ENCODE measurements around the gene BSN. TPM values are rescaled to one million over a fixed set of nuclear protein-coding genes. Genes with fewer than 3 reads are reported as not detected.

The BSN gene
- total RNA-seq, 2 donors from 2014 or later: 0.39 to 0.59 TPM

DNA sequence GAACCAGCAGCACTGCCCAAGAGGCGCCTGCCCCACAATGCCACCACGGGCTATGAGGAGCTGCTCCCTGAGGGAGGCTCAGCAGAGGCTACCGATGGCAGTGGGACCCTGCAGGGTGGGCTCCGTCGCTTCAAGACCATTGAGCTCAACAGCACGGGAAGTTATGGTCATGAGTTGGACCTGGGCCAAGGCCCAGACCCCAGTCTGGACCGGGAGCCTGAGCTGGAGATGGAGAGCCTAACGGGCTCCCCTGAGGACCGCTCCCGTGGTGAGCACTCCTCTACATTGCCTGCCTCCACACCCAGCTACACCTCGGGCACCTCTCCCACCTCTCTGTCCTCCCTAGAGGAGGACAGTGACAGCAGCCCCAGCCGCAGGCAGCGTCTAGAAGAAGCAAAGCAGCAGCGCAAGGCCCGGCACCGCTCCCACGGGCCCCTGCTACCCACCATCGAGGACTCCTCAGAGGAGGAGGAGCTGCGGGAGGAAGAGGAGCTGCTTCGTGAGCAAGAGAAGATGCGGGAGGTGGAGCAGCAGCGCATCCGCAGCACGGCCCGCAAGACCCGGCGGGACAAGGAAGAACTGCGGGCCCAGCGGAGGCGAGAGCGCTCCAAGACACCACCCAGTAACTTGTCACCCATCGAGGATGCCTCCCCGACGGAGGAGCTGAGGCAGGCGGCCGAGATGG lies 98.1 kb downstream of the BSN start:
- no peak for DNase-seq (ENCODE audit: low spot score)
- H3K27me3 Mint-ChIP-seq: peaks cover 0 to 3% of the 10 kb centered on the region in 2 donors
- no peak overlapping the region for H3K27ac Mint-ChIP-seq
- ATAC-seq: no peak
- H3K4me1 Mint-ChIP-seq (ENCODE audit: low read depth in 2 of 2): no peaks in the 10 kb centered on the region
- no peaks in the 10 kb centered on the region for H3K9me3 Mint-ChIP-seq
- H3K4me3 Mint-ChIP-seq: no peak overlapping the region
- H3K36me3 Mint-ChIP-seq: no peaks in the 10 kb centered on the region

DNA sequence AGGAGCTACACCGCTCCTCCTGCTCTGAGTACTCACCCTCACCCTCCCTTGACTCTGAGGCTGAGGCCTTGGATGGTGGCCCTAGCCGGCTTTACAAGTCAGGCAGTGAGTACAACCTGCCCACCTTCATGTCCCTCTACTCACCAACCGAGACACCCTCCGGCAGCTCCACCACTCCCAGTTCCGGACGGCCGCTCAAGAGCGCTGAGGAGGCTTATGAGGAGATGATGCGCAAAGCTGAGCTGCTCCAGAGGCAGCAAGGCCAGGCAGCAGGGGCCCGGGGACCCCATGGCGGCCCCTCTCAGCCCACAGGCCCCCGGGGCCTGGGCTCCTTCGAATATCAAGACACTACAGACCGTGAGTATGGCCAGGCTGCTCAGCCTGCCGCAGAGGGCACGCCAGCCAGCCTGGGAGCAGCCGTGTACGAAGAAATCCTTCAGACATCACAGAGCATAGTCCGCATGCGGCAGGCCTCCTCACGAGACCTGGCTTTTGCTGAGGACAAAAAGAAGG lies 98.7 kb downstream of the BSN start:
- Mint-ChIP-seq H3K27ac (no peak overlapping the region), H3K36me3 (no peaks in the 10 kb centered on the region), H3K27me3 (peaks cover 0 to 3% of the 10 kb centered on the region in 2 donors), H3K9me3 (no peaks in the 10 kb centered on the region), H3K4me1 (ENCODE audit: low read depth in 2 of 2) (no peaks in the 10 kb centered on the region), H3K4me3 (no peak overlapping the region)
- no peak for ATAC-seq
- no peak for DNase-seq (ENCODE audit: low spot score)

- DNase-seq (ENCODE audit: low spot score): no peak
- Mint-ChIP-seq H3K27me3 (peaks cover 0 to 3% of the 10 kb centered on the region in 2 donors), H3K4me3 (no peak overlapping the region), H3K27ac (no peak overlapping the region), H3K4me1 (ENCODE audit: low read depth in 2 of 2) (no peaks in the 10 kb centered on the region), H3K36me3 (no peaks in the 10 kb centered on the region), H3K9me3 (no peaks in the 10 kb centered on the region)
- no peak for ATAC-seq
Observed at GRCh38 chr3:49653621-49654020, 99.3 kb downstream of the BSN start.

- no peak overlapping the region for H3K27ac Mint-ChIP-seq
- H3K4me1 Mint-ChIP-seq (ENCODE audit: low read depth in 2 of 2): no peaks in the 10 kb centered on the region
- no peak overlapping the region for H3K4me3 Mint-ChIP-seq
- ATAC-seq (no peak), DNase-seq (ENCODE audit: low spot score) (no peak)
- peaks cover 0 to 3% of the 10 kb centered on the region in 2 donors for H3K27me3 Mint-ChIP-seq
- no peaks in the 10 kb centered on the region for H3K9me3 Mint-ChIP-seq
- no peaks in the 10 kb centered on the region for H3K36me3 Mint-ChIP-seq
Observed at GRCh38 chr3:49654176-49654825, 100.0 kb downstream of the BSN start.

GRCh38 chr3:49654955-49655556 lies 100.8 kb downstream of the BSN start:
- Mint-ChIP-seq H3K4me3 (no peak overlapping the region), H3K36me3 (no peaks in the 10 kb centered on the region), H3K27ac (no peak overlapping the region), H3K4me1 (ENCODE audit: low read depth in 2 of 2) (no peaks in the 10 kb centered on the region), H3K9me3 (no peaks in the 10 kb centered on the region), H3K27me3 (peaks cover 0 to 3% of the 10 kb centered on the region in 2 donors)
- ATAC-seq: no peak
- no peak for DNase-seq (ENCODE audit: low spot score)

- Mint-ChIP-seq H3K9me3 (no peaks in the 10 kb centered on the region), H3K4me3 (no peak overlapping the region), H3K27me3 (peaks cover 0 to 3% of the 10 kb centered on the region in 2 donors), H3K36me3 (no peaks in the 10 kb centered on the region), H3K27ac (no peak overlapping the region), H3K4me1 (ENCODE audit: low read depth in 2 of 2) (no peaks in the 10 kb centered on the region)
- DNase-seq (ENCODE audit: low spot score) (no peak), ATAC-seq (no peak)
Observed at GRCh38 chr3:49655731-49656285, 101.5 kb downstream of the BSN start.

GRCh38 chr3:49656541-49657112 lies 102.3 kb downstream of the BSN start:
- Mint-ChIP-seq H3K27me3 (peaks cover 0 to 3% of the 10 kb centered on the region in 2 donors), H3K4me3 (no peak overlapping the region), H3K36me3 (no peaks in the 10 kb centered on the region), H3K4me1 (ENCODE audit: low read depth in 2 of 2) (no peaks in the 10 kb centered on the region), H3K27ac (no peak overlapping the region), H3K9me3 (no peaks in the 10 kb centered on the region)
- ATAC-seq (no peak), DNase-seq (ENCODE audit: low spot score) (no peak)

GRCh38 chr3:49657208-49657915 lies 103.1 kb downstream of the BSN start:
- H3K27me3 Mint-ChIP-seq: peaks cover 0 to 3% of the 10 kb centered on the region in 2 donors
- ATAC-seq (no peak), DNase-seq (ENCODE audit: low spot score) (no peak)
- H3K4me3 Mint-ChIP-seq: no peak overlapping the region
- H3K9me3 Mint-ChIP-seq: no peaks in the 10 kb centered on the region
- H3K27ac Mint-ChIP-seq: no peak overlapping the region
- H3K4me1 Mint-ChIP-seq (ENCODE audit: low read depth in 2 of 2): no peaks in the 10 kb centered on the region
- H3K36me3 Mint-ChIP-seq: no peaks in the 10 kb centered on the region

GRCh38 chr3:49658711-49659110 lies 104.4 kb downstream of the BSN start:
- Mint-ChIP-seq H3K4me3 (no peak overlapping the region), H3K27ac (no peak overlapping the region), H3K9me3 (no peaks in the 10 kb centered on the region), H3K4me1 (ENCODE audit: low read depth in 2 of 2) (no peaks in the 10 kb centered on the region), H3K27me3 (peaks cover 0 to 3% of the 10 kb centered on the region in 2 donors), H3K36me3 (no peaks in the 10 kb centered on the region)
- ATAC-seq (no peak), DNase-seq (ENCODE audit: low spot score) (no peak)

- no peaks in the 10 kb centered on the region for H3K4me1 Mint-ChIP-seq (ENCODE audit: low read depth in 2 of 2)
- DNase-seq (ENCODE audit: low spot score): no peak
- ATAC-seq: no peak
- H3K9me3 Mint-ChIP-seq: no peaks in the 10 kb centered on the region
- H3K27ac Mint-ChIP-seq: no peak overlapping the region
- H3K27me3 Mint-ChIP-seq: peaks cover 0 to 3% of the 10 kb centered on the region in 2 donors
- H3K36me3 Mint-ChIP-seq: no peaks in the 10 kb centered on the region
- H3K4me3 Mint-ChIP-seq: no peak overlapping the region
Observed at GRCh38 chr3:49659756-49660155, 105.5 kb downstream of the BSN start.

- DNase-seq (ENCODE audit: low spot score): no peak
- Mint-ChIP-seq H3K4me3 (no peak overlapping the region), H3K9me3 (no peaks in the 10 kb centered on the region), H3K36me3 (no peaks in the 10 kb centered on the region), H3K27me3 (peaks cover 0 to 3% of the 10 kb centered on the region in 2 donors), H3K27ac (no peak overlapping the region), H3K4me1 (ENCODE audit: low read depth in 2 of 2) (no peaks in the 10 kb centered on the region)
- ATAC-seq: no peak
Observed at GRCh38 chr3:49661281-49661680, 107.0 kb downstream of the BSN start.

DNA sequence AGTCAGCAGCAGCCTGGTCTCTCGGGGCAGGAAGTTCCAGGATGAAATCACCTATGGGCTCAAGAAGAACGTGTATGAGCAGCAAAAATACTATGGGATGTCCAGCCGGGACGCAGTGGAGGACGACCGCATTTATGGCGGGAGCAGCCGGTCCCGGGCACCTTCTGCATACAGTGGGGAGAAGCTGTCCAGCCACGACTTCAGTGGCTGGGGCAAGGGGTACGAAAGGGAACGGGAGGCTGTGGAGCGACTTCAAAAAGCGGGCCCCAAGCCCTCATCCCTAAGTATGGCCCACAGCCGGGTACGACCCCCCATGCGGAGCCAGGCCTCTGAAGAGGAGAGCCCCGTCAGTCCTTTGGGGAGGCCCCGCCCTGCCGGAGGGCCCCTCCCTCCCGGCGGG lies 107.7 kb downstream of the BSN start:
- DNase-seq (ENCODE audit: low spot score) (no peak), ATAC-seq (no peak)
- Mint-ChIP-seq H3K27ac (no peak overlapping the region), H3K27me3 (no peaks in the 10 kb centered on the region), H3K9me3 (no peaks in the 10 kb centered on the region), H3K36me3 (no peaks in the 10 kb centered on the region), H3K4me3 (no peak overlapping the region), H3K4me1 (ENCODE audit: low read depth in 2 of 2) (no peaks in the 10 kb centered on the region)

DNA sequence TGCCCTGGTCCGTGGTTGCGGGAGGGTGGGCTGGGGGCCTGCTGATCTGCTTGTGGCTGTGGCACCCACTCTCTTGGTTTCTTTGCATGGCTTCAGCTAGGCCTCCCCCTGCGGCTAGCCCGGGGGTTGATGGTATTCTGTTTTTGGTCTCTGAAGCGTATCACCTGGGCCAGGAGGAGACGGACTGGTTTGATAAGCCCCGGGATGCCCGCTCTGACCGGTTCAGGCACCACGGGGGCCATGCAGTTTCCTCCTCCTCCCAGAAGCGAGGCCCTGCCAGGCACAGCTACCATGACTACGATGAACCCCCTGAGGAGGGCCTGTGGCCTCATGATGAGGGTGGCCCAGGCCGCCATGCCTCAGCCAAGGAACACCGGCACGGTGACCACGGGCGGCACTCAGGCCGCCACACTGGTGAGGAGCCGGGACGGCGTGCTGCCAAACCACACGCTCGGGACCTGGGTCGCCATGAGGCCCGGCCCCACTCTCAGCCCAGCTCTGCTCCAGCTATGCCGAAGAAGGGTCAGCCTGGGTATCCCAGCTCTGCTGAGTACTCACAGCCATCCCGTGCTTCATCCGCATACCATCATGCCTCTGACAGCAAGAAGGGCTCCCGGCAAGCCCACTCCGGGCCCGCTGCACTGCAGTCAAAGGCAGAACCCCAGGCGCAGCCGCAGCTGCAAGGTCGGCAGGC lies 108.6 kb downstream of the BSN start:
- Mint-ChIP-seq H3K36me3 (no peaks in the 10 kb centered on the region), H3K27me3 (no peaks in the 10 kb centered on the region), H3K9me3 (no peaks in the 10 kb centered on the region), H3K4me1 (ENCODE audit: low read depth in 2 of 2) (no peaks in the 10 kb centered on the region), H3K4me3 (no peak overlapping the region), H3K27ac (no peak overlapping the region)
- no peak for DNase-seq (ENCODE audit: low spot score)
- no peak for ATAC-seq
